ENCODE data around the gene ZFP3.
"Not testable (repeated sequence)": the region's sequence is repeated elsewhere in the genome, so short reads cannot be mapped to it uniquely, and the experiment has no call there.

Gene ZFP3

GRCh38 chr17:5111402-5112204 is 33.3 kb downstream of the ZFP3 start, which contains the start of gene ZNF232:
Gene ZNF232, minus strand, starts transcription at chr17:5111878. Its CDS starts 56 bp downstream, at chr17:5111822.
- Histone ChIP-seq H3K79me2 (no peaks in the 10 kb centered on the region), H3K4me2 (ENCODE audit: low read length) (peak within 1 kb of the TSS; percentile 100), H3K9ac (no peak within 1 kb of the TSS), H3K4me1 (no peaks in the 10 kb centered on the region), H3K9me3 (ENCODE audit: control insufficient read depth, low read length) (no peaks in the 10 kb centered on the region), H2AFZ (peak within 1 kb of the TSS; percentile 77), H3K27ac (peak within 1 kb of the TSS; percentile 54), H3K4me3 (ENCODE audit: low read depth, low read length) (peak within 1 kb of the TSS; percentile 97), H3K27me3 (ENCODE audit: control insufficient read depth, insufficient read depth, low read length) (peaks cover 7% of the 10 kb centered on the region), H3K36me3 (ENCODE audit: control insufficient read depth, insufficient read depth, low read length) (no peaks in the 10 kb centered on the region)
- no peak for TF ChIP-seq CTCF (IDR thresholded peaks at IDR 0.05)

GRCh38 chr17:5115673-5116651 is 37.7 kb downstream of the ZFP3 start, which contains the start of gene USP6:
Gene USP6, plus strand, starts transcription at chr17:5116032. Its CDS starts 14,336 bp downstream, at chr17:5130368.
- Histone ChIP-seq H3K27me3 (ENCODE audit: control insufficient read depth, insufficient read depth, low read length) (peaks cover 7% of the 10 kb centered on the region), H2AFZ (no peak within 1 kb of the TSS), H3K36me3 (ENCODE audit: control insufficient read depth, insufficient read depth, low read length) (no peaks in the 10 kb centered on the region), H3K9ac (no peak within 1 kb of the TSS), H3K27ac (no peak within 1 kb of the TSS), H3K9me3 (ENCODE audit: control insufficient read depth, low read length) (no peaks in the 10 kb centered on the region), H3K4me1 (no peaks in the 10 kb centered on the region), H3K4me2 (ENCODE audit: low read length) (no peak within 1 kb of the TSS), H3K4me3 (ENCODE audit: low read depth, low read length) (no peak within 1 kb of the TSS), H3K79me2 (no peaks in the 10 kb centered on the region)
- TF ChIP-seq CTCF (IDR thresholded peaks at IDR 0.05): no peak

- no peak for TF ChIP-seq CTCF (IDR thresholded peaks at IDR 0.05)
- Histone ChIP-seq H3K4me1 (no peaks in the 10 kb centered on the region), H3K4me2 (ENCODE audit: low read length) (no peak overlapping the region), H3K9me3 (ENCODE audit: control insufficient read depth, low read length) (no peaks in the 10 kb centered on the region), H3K9ac (no peak overlapping the region), H3K79me2 (no peaks in the 10 kb centered on the region), H2AFZ (no peak overlapping the region), H3K27me3 (ENCODE audit: control insufficient read depth, insufficient read depth, low read length) (peaks cover 7% of the 10 kb centered on the region), H3K36me3 (ENCODE audit: control insufficient read depth, insufficient read depth, low read length) (no peaks in the 10 kb centered on the region), H3K4me3 (ENCODE audit: low read depth, low read length) (no peak overlapping the region), H3K27ac (no peak overlapping the region)
Measured at GRCh38 chr17:5118219-5118618, 40.0 kb downstream of the ZFP3 start.

- no peaks in the 10 kb centered on the region for H3K4me1 ChIP-seq
- no peak overlapping the region for H3K4me2 ChIP-seq (ENCODE audit: low read length)
- no peaks in the 10 kb centered on the region for H3K79me2 ChIP-seq
- H3K27ac ChIP-seq: no peak overlapping the region
- TF ChIP-seq CTCF (IDR thresholded peaks at IDR 0.05): no peak
- H3K27me3 ChIP-seq (ENCODE audit: control insufficient read depth, insufficient read depth, low read length): peaks cover 7% of the 10 kb centered on the region
- no peak overlapping the region for H2AFZ ChIP-seq
- H3K9ac ChIP-seq: no peak overlapping the region
- H3K36me3 ChIP-seq (ENCODE audit: control insufficient read depth, insufficient read depth, low read length): no peaks in the 10 kb centered on the region
- H3K4me3 ChIP-seq (ENCODE audit: low read depth, low read length): no peak overlapping the region
- no peaks in the 10 kb centered on the region for H3K9me3 ChIP-seq (ENCODE audit: control insufficient read depth, low read length)
Measured at GRCh38 chr17:5120036-5120435, 41.8 kb downstream of the ZFP3 start.

- H3K4me2 ChIP-seq (ENCODE audit: low read length); H3K27ac ChIP-seq; H3K79me2 ChIP-seq; H3K4me1 ChIP-seq; H3K36me3 ChIP-seq (ENCODE audit: control insufficient read depth, insufficient read depth, low read length); H3K27me3 ChIP-seq (ENCODE audit: control insufficient read depth, insufficient read depth, low read length); H2AFZ ChIP-seq; H3K4me3 ChIP-seq (ENCODE audit: low read depth, low read length); H3K9me3 ChIP-seq (ENCODE audit: control insufficient read depth, low read length); H3K9ac ChIP-seq: not testable (repeated sequence)
Measured at GRCh38 chr17:5120436-5121185, 42.3 kb downstream of the ZFP3 start.

Measured in parathyroid adenoma (tissue), 2 donors.